Breast epithelium (tissue), 3 donors: Measurements from ENCODE around the gene SH3BP1.

ENCODE experiments used
- CTCF ChIP-seq, 3 donors: fragments of 450-650 bp; IDR thresholded peaks; one replicate each; pipeline ENCODE4 v1.5.1; 2016 to 2017; ENCODE audit warnings: antibody characterized with exemption in 3 of 3, mild to moderate bottlenecking in 3 of 3, moderate library complexity in 3 of 3
- POLR2A ChIP-seq: fragments of 450-650 bp; IDR thresholded peaks from one replicate; pipeline ENCODE4 v1.6.1; 2016; ENCODE audit warnings: antibody characterized with exemption, mild to moderate bottlenecking, moderate library complexity
- POLR2AphosphoS5 ChIP-seq, 3 donors: sonication (generic); formaldehyde crosslinking; IDR thresholded peaks; one replicate each; pipeline ENCODE4 v1.6.1; 2017; ENCODE audit warnings: antibody characterized with exemption in 3 of 3

- TF ChIP-seq CTCF (IDR thresholded peaks at IDR 0.05), result no peak
- TF ChIP-seq POLR2AphosphoS5 (IDR thresholded peaks at IDR 0.05), result no peak
- no peak for TF ChIP-seq POLR2A
Observed at GRCh38 chr22:37633625-37634416, 5.6 kb upstream of the SH3BP1 start.
